ENCODE results near the gene CRB2. TPM values are rescaled to one million over a fixed set of nuclear protein-coding genes. Genes with fewer than 3 reads are reported as not detected.

Gene CRB2
- total RNA-seq, 1 donor from 2014 or later = 6.8 TPM

DNA sequence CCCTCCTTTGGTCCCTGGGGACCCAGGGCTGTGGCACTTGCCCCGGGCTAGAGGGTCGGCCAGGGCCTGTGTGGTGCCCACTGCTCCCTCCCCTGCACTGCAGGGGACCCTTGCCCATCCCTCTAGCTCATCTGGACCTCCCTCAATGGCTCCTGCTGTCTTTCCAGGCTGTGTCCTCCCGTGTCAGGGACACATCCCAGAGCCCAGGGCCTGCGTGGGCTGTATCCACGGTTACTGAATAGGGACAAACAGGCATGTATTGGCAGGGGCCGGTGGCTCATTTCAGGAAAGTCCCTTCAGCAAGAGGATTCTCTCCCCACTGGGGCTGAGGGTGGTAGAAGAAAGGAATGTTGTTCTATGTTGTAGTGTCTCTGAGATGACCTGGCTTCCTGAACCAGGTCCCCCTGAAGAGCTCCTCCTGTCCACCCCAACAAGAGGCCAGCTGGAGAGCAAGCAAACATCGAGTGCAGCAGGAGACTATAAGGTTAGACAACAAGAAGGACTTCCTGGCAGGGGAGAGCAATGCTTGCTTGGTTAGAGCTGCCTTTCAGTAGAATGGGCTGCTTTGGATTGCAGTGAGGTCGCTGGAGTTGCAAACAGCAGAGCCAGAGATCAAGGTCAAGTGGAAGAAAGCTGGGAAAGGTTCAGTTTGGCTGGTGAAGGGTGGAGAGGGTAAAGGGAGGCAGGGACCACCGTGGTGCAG, 1.0 kb upstream of the CRB2 start:
- Mint-ChIP-seq H3K36me3 (ENCODE audit: unreplicated experiment) (no peaks in the 10 kb centered on the region), H3K4me1 (ENCODE audit: low read depth, unreplicated experiment) (peaks cover 26% of the 10 kb centered on the region), H3K27ac (ENCODE audit: unreplicated experiment) (peak overlapping the region; percentile 46), H3K9me3 (ENCODE audit: unreplicated experiment) (peaks cover 2% of the 10 kb centered on the region), H3K4me3 (ENCODE audit: unreplicated experiment) (peak overlapping the region; percentile 64), H3K27me3 (ENCODE audit: unreplicated experiment) (peaks cover 10% of the 10 kb centered on the region)
- no peak for DNase-seq
- TF ChIP-seq, protein P1, sequence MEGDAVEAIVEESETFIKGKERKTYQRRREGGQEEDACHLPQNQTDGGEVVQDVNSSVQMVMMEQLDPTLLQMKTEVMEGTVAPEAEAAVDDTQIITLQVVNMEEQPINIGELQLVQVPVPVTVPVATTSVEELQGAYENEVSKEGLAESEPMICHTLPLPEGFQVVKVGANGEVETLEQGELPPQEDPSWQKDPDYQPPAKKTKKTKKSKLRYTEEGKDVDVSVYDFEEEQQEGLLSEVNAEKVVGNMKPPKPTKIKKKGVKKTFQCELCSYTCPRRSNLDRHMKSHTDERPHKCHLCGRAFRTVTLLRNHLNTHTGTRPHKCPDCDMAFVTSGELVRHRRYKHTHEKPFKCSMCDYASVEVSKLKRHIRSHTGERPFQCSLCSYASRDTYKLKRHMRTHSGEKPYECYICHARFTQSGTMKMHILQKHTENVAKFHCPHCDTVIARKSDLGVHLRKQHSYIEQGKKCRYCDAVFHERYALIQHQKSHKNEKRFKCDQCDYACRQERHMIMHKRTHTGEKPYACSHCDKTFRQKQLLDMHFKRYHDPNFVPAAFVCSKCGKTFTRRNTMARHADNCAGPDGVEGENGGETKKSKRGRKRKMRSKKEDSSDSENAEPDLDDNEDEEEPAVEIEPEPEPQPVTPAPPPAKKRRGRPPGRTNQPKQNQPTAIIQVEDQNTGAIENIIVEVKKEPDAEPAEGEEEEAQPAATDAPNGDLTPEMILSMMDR (IDR thresholded peaks at IDR 0.05; ENCODE audit: partially characterized antibody, unreplicated experiment) = no peak

DNA sequence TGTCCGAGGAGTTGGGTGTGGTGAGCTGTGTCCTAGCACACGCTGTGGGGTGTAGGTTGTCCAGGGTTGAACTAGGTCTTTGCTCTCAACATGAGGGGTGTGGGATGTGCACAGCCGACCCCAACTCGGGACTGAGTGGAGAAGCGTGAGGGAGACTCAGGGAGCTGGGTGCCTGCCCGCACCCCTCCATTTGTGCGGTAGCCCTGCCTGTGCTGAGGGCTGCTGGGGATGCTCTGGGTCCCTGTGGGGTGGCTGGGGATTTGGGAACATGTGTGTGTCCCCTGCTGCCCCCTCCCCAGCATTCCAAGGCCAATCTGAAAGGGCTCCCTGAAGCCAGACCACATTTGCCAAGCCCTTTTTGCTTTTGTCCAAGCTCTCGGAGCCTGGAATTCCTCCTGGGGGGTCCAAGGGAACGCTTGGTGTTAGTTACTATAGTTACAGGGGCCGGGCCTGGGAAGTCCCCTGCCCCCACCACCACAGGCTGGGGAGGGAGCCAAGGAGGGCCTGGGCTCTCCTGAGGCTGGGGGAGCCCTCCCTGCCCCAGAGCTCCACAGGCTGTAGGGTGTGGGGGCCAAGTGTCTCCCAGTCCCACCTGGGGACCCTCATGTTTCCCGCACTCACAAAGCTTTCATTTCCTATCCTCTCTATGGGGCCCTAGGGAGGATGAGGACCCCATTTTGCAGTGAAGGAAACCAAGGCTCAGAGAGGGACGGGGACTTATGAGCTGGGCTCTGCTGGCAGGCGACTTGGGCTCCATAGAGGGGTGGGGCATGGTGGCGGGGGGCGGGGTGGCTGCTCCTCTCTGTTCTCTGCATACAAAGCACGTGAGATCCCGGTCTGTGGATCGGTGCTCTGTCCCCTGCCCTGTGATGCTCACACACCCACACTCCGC, 1.1 kb downstream of the CRB2 start:
- peaks cover 9% of the 10 kb centered on the region for H3K27me3 Mint-ChIP-seq (ENCODE audit: unreplicated experiment)
- H3K9me3 Mint-ChIP-seq (ENCODE audit: unreplicated experiment) = peaks cover 3% of the 10 kb centered on the region
- DNase-seq = no peak
- H3K27ac Mint-ChIP-seq (ENCODE audit: unreplicated experiment) = peak overlapping the region; percentile 68
- no peaks in the 10 kb centered on the region for H3K36me3 Mint-ChIP-seq (ENCODE audit: unreplicated experiment)
- peak overlapping the region; percentile 80 for H3K4me3 Mint-ChIP-seq (ENCODE audit: unreplicated experiment)
- H3K4me1 Mint-ChIP-seq (ENCODE audit: low read depth, unreplicated experiment) = peaks cover 36% of the 10 kb centered on the region
- TF ChIP-seq, protein P1 (IDR thresholded peaks at IDR 0.05; ENCODE audit: partially characterized antibody, unreplicated experiment) = no peak

DNA sequence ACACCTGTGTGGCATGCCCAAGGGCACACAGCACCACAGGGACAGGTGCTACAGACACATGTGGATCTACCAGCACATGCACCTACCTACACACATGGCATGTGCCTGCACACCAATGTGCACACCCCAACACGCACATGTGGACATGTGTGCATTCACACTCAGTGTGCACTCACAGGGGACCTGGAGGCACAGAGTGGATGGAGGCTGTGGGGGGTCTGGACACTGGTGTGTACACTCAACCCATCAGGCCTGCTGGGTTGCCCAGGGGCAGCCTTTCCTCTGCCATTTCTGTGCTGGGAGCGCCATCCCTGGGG, 1.7 kb downstream of the CRB2 start:
- H3K4me3 Mint-ChIP-seq (ENCODE audit: unreplicated experiment) = no peak overlapping the region
- H3K27ac Mint-ChIP-seq (ENCODE audit: unreplicated experiment) = no peak overlapping the region
- TF ChIP-seq, protein P1 (IDR thresholded peaks at IDR 0.05; ENCODE audit: partially characterized antibody, unreplicated experiment) = no peak
- peaks cover 3% of the 10 kb centered on the region for H3K9me3 Mint-ChIP-seq (ENCODE audit: unreplicated experiment)
- peaks cover 36% of the 10 kb centered on the region for H3K4me1 Mint-ChIP-seq (ENCODE audit: low read depth, unreplicated experiment)
- peaks cover 9% of the 10 kb centered on the region for H3K27me3 Mint-ChIP-seq (ENCODE audit: unreplicated experiment)
- no peak for DNase-seq
- H3K36me3 Mint-ChIP-seq (ENCODE audit: unreplicated experiment) = no peaks in the 10 kb centered on the region

DNA sequence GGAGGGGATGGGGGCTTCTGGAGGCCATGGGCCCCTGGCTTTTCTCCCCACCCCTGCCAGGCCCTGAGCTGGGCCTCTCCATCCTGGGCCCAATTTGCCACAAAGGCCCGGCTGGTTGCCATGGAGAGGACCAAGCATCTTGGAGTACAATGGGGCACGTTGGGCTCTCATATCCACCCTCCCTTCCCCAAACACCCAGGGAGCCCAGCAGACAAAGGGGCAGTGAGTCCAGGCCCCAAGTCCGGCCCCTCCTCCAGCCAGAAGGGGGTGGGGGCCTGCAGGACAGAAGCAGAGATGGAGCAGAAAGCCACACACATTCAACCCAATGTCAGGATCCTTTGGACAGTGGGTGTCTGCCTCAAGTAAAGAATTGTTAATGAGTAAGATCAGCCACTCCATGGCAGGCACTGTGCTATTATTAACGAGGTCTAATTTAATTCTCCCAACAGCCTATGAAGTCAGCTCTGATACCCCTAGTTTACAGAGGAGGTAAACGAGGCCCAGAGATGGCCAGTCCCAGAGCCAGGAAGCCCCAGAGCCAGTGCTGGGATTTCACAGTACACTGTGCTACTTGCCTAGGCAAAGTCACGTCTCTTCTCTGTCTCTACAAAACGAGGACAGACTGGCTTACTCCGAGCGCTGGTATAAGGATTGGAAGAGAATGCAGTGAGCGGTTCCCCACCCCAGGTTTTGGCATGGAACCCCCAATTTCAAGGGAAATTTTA, 2.3 kb downstream of the CRB2 start:
- H3K4me1 Mint-ChIP-seq (ENCODE audit: low read depth, unreplicated experiment) = peaks cover 36% of the 10 kb centered on the region
- DNase-seq = no peak
- peak overlapping the region; percentile 64 for H3K27ac Mint-ChIP-seq (ENCODE audit: unreplicated experiment)
- peaks cover 3% of the 10 kb centered on the region for H3K9me3 Mint-ChIP-seq (ENCODE audit: unreplicated experiment)
- TF ChIP-seq, protein P1 (IDR thresholded peaks at IDR 0.05; ENCODE audit: partially characterized antibody, unreplicated experiment) = no peak
- H3K27me3 Mint-ChIP-seq (ENCODE audit: unreplicated experiment) = peaks cover 9% of the 10 kb centered on the region
- no peaks in the 10 kb centered on the region for H3K36me3 Mint-ChIP-seq (ENCODE audit: unreplicated experiment)
- H3K4me3 Mint-ChIP-seq (ENCODE audit: unreplicated experiment) = no peak overlapping the region
